Measurements from ENCODE around the gene PFN1. TPM values are rescaled to one million over a fixed set of nuclear protein-coding genes. Genes with fewer than 3 reads are reported as not detected.

Gene PFN1
- total RNA-seq, 1 donor from 2014 or later: 1,346 TPM

DNA sequence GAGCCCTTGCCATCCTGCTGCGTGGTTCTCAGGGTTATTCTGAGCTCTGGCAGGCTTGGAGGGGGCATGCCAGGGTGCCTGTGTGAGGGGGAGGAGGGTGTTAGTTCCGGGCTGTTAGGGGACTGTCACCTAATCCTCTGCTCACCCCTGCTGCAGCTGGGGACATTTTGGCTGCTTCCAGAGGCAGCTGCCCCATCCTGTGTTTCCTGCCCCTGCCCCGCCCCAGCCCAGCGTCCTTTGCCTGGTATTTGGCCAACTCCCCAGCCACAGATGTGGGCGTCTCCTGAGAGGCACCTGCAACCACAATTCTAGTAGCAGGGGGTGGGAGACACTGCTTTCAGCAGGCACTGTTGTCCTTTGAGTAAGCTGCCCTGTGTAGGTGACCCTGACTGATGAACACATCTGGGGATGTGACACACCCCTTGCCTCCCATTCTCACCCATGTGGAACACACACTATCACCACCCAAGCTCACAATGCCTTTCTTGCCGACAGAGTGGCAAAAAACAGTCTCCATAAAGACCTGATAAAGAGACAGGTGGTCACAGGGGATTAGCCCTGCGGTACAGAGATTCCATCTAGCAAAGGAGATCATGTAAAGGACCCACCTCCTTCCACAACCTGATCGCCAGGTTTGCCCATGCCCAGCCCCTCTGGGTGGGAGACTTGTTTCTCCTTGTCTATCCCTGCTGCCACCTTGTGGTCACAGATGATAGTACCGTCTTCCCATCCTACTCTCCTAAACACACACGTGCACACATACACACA is 45.1 kb downstream of the PFN1 start, which contains the start of gene CHRNE:
TSS of gene CHRNE (minus strand) at position 48 of the 768 bp plus-strand sequence. CDS start at position 13, 35 bp downstream.
- Histone ChIP-seq H3K9me3 (ENCODE audit: insufficient read depth, low read depth, low read length) (no peaks in the 10 kb centered on the region), H2AFZ (ENCODE audit: low read depth, low read length) (no peak within 1 kb of the TSS), H3K4me2 (ENCODE audit: low read length) (no peak within 1 kb of the TSS), H3K36me3 (ENCODE audit: insufficient read depth, low read length) (no peaks in the 10 kb centered on the region), H3K27ac (ENCODE audit: low read depth, low read length) (no peak within 1 kb of the TSS), H3K4me1 (ENCODE audit: insufficient read depth, low read length) (peaks cover 6% of the 10 kb centered on the region), H3K27me3 (ENCODE audit: insufficient read depth, low read length) (peaks cover 2% of the 10 kb centered on the region), H3K79me2 (ENCODE audit: insufficient read depth, low read length) (no peaks in the 10 kb centered on the region), H3K9ac (ENCODE audit: low read length) (no peak within 1 kb of the TSS), H3K4me3 (ENCODE audit: insufficient read depth, low read depth, low read length) (no peak within 1 kb of the TSS), H4K20me1 (ENCODE audit: insufficient read depth, low read length) (peaks cover 4% of the 10 kb centered on the region)
- DNase-seq (ENCODE audit: low read depth) (peak; percentile 52), FAIRE-seq (no peak)
- Mint-ChIP-seq H3K36me3 (ENCODE audit: low read depth, unreplicated experiment) (peaks cover 16% of the 10 kb centered on the region), H3K27me3 (ENCODE audit: low read depth, unreplicated experiment) (no peaks in the 10 kb centered on the region), H3K4me3 (ENCODE audit: unreplicated experiment) (no peak within 1 kb of the TSS), H3K9me3 (ENCODE audit: unreplicated experiment) (no peaks in the 10 kb centered on the region), H3K27ac (ENCODE audit: unreplicated experiment) (no peak within 1 kb of the TSS), H3K4me1 (ENCODE audit: low read depth, unreplicated experiment) (peaks cover 2% of the 10 kb centered on the region)
- TF ChIP-seq EZH2 (IDR thresholded peaks at IDR 0.05; ENCODE audit: insufficient read depth, low read length): no peak
- TF ChIP-seq, protein P1, sequence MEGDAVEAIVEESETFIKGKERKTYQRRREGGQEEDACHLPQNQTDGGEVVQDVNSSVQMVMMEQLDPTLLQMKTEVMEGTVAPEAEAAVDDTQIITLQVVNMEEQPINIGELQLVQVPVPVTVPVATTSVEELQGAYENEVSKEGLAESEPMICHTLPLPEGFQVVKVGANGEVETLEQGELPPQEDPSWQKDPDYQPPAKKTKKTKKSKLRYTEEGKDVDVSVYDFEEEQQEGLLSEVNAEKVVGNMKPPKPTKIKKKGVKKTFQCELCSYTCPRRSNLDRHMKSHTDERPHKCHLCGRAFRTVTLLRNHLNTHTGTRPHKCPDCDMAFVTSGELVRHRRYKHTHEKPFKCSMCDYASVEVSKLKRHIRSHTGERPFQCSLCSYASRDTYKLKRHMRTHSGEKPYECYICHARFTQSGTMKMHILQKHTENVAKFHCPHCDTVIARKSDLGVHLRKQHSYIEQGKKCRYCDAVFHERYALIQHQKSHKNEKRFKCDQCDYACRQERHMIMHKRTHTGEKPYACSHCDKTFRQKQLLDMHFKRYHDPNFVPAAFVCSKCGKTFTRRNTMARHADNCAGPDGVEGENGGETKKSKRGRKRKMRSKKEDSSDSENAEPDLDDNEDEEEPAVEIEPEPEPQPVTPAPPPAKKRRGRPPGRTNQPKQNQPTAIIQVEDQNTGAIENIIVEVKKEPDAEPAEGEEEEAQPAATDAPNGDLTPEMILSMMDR (IDR thresholded peaks at IDR 0.05; ENCODE audit: insufficient read depth, low read depth, low read length): peak; percentile 67

DNA sequence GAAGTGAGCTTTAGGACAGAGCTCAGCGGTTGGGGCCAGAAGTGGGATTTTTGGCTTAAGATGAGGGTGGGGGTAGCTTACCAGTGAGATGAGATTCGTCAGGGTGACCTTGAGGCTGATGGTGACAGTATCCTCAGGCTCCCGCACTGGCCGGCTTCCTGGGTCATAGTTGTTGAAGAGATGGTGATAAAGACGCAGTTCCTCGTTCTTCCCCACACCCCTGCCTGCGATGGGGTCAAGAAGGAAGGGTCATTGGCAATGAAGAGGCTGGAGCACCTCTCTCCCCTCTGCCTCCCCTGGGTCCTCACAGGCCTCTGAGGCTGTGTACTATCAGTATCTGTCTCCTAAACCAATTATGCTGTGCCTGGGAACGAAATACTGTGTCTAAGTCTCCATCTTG is 45.8 kb downstream of the PFN1 start:
- no peak for TF ChIP-seq EZH2 (IDR thresholded peaks at IDR 0.05; ENCODE audit: insufficient read depth, low read length)
- TF ChIP-seq, protein P1 (IDR thresholded peaks at IDR 0.05; ENCODE audit: insufficient read depth, low read depth, low read length): no peak
- Histone ChIP-seq H3K36me3 (ENCODE audit: insufficient read depth, low read length) (no peaks in the 10 kb centered on the region), H3K9ac (ENCODE audit: low read length) (no peak overlapping the region), H3K4me2 (ENCODE audit: low read length) (no peak overlapping the region), H3K27ac (ENCODE audit: low read depth, low read length) (no peak overlapping the region), H3K79me2 (ENCODE audit: insufficient read depth, low read length) (no peaks in the 10 kb centered on the region), H2AFZ (ENCODE audit: low read depth, low read length) (no peak overlapping the region), H3K4me1 (ENCODE audit: insufficient read depth, low read length) (peaks cover 6% of the 10 kb centered on the region), H3K9me3 (ENCODE audit: insufficient read depth, low read depth, low read length) (no peaks in the 10 kb centered on the region), H3K4me3 (ENCODE audit: insufficient read depth, low read depth, low read length) (no peak overlapping the region), H3K27me3 (ENCODE audit: insufficient read depth, low read length) (peaks cover 2% of the 10 kb centered on the region), H4K20me1 (ENCODE audit: insufficient read depth, low read length) (peaks cover 4% of the 10 kb centered on the region)
- H3K4me1 Mint-ChIP-seq (ENCODE audit: low read depth, unreplicated experiment): peaks cover 2% of the 10 kb centered on the region
- no peak for DNase-seq (ENCODE audit: low read depth)
- peaks cover 16% of the 10 kb centered on the region for H3K36me3 Mint-ChIP-seq (ENCODE audit: low read depth, unreplicated experiment)
- no peak overlapping the region for H3K4me3 Mint-ChIP-seq (ENCODE audit: unreplicated experiment)
- H3K9me3 Mint-ChIP-seq (ENCODE audit: unreplicated experiment): no peaks in the 10 kb centered on the region
- H3K27me3 Mint-ChIP-seq (ENCODE audit: low read depth, unreplicated experiment): no peaks in the 10 kb centered on the region
- no peak overlapping the region for H3K27ac Mint-ChIP-seq (ENCODE audit: unreplicated experiment)
- no peak for FAIRE-seq
